Measurements from ENCODE around the gene GABRE. TPM values are rescaled to one million over a fixed set of nuclear protein-coding genes. Genes with fewer than 3 reads are reported as not detected.

GABRE gene
- total RNA-seq (ENCODE audit: low replicate concordance), result 13.9 and 22.9 TPM in 2 replicates

DNA sequence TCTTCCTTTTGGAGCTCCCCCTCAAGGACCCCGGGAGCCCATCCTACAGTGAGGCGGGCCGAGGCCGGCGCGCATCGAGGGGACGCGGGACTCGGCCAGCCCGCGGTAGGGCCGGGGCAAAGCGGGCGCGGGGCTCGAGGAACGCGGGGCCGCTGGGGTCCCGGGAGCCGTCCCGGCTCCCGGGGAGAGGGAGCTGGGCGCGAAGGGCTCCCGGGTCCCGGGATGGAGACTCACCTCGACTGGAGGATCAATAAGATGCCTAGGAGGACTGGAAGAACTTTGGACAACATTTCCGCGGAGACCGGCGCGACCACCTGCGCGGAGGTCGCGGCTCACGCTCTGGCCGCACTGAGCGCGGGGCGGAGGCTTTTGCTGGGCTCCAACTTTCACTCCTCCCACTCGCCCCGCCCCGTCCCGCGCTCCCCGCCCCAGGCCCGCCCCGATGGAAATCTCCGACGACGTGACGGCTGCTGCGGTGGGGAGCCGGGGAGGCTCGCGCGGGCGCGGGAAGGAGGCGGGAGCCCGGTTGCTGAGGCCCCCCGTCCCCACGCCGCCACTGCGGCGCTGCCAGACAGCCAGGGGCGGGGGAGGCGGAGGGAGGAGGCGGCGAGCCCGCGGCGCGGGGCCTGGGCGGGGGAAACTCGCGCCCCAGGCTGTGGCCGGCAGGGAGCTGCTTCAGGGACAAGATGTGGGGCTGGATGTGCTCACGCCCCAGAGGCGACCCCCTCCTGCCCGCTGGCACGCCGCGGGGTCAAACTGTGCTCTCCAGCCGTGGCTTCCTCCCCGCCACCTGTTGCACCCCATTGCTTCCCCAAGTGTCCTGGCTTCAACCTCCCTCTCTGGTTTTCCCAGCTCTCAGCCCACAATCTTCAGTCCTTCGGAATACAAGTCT lies at the start of gene GABRE:
GABRE (minus strand) TSS at position 341 of the 892 bp plus-strand sequence; CDS start at position 290, 51 bp downstream.

GRCh38 chrX:151912780-151913179 lies 61.7 kb downstream of the GABRE start, which contains the start of gene MAGEA4:
Gene MAGEA4, plus strand, starts transcription at chrX:151912889. Its CDS starts 10,776 bp downstream, at chrX:151923665.

Other genes with a start within 250 kb of the GABRE start
- not detected in 2 replicates for gene CNGA2, start 239.9 kb downstream of the GABRE start, total RNA-seq (ENCODE audit: low replicate concordance)
- not detected in 2 replicates for gene MAGEA4, start 61.8 kb downstream of the GABRE start, total RNA-seq (ENCODE audit: low replicate concordance)
- not detected in 2 replicates for gene MAGEA10, start 163.9 kb upstream of the GABRE start, total RNA-seq (ENCODE audit: low replicate concordance)